KOPT-K1 (cell line): ENCODE data around the gene DIP2C.

Experiments used
- H3K27ac ChIP-seq: fragments of 200-600 bp; sonication (generic); 2 replicates; pipeline ENCODE4 v1.5.1; 2016; ENCODE audit warnings: antibody characterized with exemption, mild to moderate bottlenecking, low read depth, low read length; ENCODE audit not compliant: poor library complexity, severe bottlenecking
- H3K36me3 ChIP-seq: fragments of 200-600 bp; sonication (generic); 2 replicates; pipeline ENCODE4 v1.5.1; 2017; ENCODE audit warnings: antibody characterized with exemption, mild to moderate bottlenecking, low read length, moderate library complexity; ENCODE audit not compliant: insufficient read depth
- H3K9me3 ChIP-seq: fragments of 200-600 bp; sonication (generic); 2 replicates; pipeline ENCODE4 v1.5.1; 2017; ENCODE audit warnings: antibody characterized with exemption, low read length, mild to moderate bottlenecking; ENCODE audit not compliant: insufficient read depth, poor library complexity, severe bottlenecking

The DIP2C gene

DNA sequence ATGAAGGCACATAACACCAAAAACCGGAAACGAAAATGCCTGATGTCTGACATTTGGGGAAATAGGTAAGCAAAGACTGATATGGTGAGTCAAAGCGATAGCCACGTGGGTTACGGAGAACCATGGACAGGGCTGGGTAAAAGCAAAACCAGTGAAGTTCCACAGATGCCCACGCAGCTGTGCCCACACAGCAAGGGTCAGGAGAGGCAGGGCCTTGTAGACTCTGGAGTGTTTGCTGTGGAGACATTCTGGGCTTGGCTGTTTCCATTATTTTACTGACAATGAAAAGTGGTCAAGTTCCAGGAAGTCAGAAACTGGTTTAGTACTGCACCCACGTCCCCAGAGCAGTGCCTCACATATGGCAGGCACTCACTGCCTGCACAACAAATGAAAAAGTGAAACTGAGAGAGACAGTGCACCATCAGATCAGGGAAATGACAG is 405.5 kb downstream of the DIP2C start:
- no peaks in the 10 kb centered on the region for H3K9me3 ChIP-seq
- H3K36me3 ChIP-seq: no peaks in the 10 kb centered on the region
- no peak overlapping the region for H3K27ac ChIP-seq

DNA sequence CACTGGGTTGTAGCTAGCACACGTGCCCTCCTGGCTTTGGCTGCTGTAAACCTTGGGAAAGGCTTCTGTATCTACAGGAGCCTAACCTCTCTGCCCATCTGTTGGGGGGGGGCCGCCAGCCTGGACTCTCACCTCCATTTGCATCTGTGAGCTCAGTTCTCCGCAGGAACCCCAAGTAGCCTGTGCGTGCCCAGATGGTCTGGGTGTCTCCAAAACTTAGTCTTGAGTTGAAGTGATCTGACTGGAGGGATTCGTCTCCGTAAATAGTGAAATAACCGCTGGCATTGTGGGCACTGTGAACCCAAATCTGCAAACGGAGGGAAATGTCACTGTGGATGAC is 406.4 kb downstream of the DIP2C start:
- Histone ChIP-seq H3K36me3 (no peaks in the 10 kb centered on the region), H3K27ac (no peak overlapping the region), H3K9me3 (no peaks in the 10 kb centered on the region)

DNA sequence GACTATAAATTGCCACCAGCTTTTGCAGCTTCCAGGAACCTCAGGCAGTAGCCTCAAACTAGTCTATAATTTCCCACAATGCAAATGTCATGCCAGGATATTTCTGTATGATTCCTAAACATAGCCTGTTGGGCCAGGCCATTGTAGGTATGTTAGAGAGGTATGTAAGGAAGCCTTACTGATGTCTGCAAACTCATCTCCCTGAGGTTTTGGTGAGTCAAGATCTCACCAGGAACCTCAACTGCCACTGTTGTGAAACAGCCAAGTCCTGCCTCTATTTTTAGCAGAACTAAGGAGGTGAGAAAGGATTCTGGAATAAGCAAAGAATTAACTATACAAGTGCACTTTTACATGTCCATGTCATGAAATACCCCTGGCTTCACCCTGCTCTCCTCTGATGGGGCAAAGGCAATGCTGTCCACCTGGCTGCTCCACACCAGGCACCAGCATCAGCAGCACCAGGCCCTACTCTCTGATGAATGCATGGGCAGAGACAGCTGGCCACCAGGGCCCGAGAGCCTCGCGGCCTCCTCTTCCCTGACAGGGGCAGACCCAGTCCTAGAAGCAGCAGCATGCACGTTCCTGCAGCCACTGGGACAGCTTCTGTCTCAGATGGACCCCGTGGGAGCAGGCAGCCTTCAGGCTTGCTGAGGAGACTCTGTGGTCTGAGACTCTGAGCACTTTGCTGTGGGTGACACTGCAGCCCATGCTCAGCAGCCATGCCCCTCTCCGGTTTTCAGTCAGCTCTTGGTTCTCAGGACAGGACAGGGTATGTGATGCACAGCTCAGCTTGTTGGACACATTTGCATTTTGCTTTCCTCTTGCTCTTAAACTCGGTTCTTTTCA is 407.0 kb downstream of the DIP2C start:
- Histone ChIP-seq H3K27ac (no peak overlapping the region), H3K36me3 (no peaks in the 10 kb centered on the region)

DNA sequence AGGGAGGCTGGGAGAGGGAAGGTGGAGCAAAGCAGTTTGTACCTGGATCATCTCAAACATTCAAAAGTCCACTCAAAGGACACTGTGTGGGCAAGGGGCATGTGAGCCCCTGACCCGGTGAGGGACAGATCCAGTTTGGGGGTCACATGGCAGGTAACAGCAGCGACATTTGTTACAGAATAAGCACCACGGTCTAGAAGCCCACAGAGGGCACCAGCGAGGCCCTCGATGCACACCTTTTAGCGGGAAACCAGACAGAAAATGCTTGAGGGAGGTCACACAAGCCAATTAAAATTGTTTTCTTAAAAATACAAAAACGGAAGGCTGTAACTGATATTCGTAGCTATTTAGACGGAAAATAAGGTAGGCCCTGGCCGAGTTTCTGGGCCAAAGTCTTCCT is 409.8 kb downstream of the DIP2C start:
- no peaks in the 10 kb centered on the region for H3K36me3 ChIP-seq
- H3K9me3 ChIP-seq: no peaks in the 10 kb centered on the region
- no peak overlapping the region for H3K27ac ChIP-seq

More for the DNA sequence above, 407.0 kb downstream of the DIP2C start:
- H3K9me3 ChIP-seq: no peaks in the 10 kb centered on the region

DNA sequence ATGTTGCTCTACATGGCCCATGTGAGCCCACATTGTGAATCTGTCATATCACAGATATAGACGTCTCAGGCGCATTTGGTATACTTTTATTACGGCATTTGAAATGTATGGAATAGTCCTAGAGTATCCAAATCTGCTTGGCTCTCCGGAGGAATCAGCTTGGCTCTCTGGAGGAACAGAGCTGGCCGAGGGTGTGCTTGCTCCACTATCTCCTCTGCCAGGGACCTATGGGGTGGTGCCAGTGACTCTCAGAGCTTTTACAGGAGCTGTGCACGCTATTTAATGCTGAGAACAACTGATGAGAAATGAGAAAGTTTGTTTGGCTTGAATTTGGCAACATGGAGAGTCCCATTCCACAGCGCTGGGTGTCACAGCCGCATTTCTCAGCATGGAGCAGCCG is 410.2 kb downstream of the DIP2C start:
- Histone ChIP-seq H3K9me3 (no peaks in the 10 kb centered on the region), H3K36me3 (no peaks in the 10 kb centered on the region), H3K27ac (no peak overlapping the region)

DNA sequence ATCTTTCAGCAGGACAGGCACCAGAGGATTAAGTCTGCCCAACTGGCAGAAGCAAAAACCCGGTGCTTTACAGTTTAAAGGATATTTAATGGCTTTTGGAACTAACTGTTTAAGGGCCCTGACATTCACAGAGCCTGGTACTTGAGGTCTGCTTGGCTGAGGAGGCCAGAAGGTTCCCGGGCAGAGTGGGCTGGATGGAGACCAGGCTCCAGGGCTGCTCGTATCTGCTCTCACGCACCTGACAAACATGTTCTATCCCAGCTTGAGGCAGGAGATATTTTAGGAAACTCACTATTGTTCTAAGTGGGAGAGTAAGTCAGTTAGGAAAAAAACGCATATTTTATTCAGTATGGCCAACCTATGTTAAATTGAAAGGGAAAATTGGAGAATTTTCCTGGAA is 410.8 kb downstream of the DIP2C start:
- Histone ChIP-seq H3K27ac (no peak overlapping the region), H3K9me3 (no peaks in the 10 kb centered on the region), H3K36me3 (no peaks in the 10 kb centered on the region)

DNA sequence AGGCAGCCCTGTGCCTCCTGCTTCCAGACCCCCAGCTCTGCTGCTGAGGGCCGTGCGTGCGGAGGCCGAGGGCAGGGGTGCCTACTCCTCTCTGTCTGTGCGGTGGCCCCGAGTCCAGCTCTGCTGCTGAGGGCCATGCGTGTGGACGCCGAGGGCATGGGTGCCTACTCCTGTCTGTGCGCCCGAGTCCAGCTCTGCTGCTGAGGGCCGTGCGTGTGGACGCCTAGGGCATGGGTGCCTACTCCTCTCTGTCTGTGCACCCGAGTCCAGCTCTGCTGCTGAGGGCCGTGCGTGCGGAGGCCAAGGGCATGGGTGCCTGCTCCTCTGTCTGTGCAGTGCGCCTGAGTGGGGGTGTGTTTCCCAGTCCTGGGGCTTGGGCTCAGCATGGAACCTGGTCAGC is 411.5 kb downstream of the DIP2C start:
- Histone ChIP-seq H3K9me3 (no peaks in the 10 kb centered on the region), H3K36me3 (no peaks in the 10 kb centered on the region), H3K27ac (no peak overlapping the region)

DNA sequence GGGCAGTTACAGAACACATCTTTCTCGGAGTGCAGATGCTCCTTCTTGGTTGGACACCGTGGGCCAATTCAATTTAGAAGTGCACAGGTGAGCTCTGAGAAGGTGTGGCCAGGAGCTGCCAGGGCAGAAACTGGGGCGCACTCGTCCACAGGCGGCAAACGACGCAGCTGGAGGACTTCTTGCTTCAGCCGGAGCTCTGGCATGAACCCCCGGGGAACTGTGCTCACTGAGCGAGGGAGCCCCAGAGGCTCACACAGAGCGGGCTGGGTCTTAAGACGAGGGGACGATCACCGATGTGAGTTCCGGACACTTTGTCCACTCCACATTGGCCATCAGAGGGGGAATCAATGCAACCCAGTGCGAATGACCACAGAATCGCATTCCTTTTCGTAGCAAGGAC is 413.8 kb downstream of the DIP2C start:
- no peak overlapping the region for H3K27ac ChIP-seq
- no peaks in the 10 kb centered on the region for H3K9me3 ChIP-seq
- no peaks in the 10 kb centered on the region for H3K36me3 ChIP-seq

DNA sequence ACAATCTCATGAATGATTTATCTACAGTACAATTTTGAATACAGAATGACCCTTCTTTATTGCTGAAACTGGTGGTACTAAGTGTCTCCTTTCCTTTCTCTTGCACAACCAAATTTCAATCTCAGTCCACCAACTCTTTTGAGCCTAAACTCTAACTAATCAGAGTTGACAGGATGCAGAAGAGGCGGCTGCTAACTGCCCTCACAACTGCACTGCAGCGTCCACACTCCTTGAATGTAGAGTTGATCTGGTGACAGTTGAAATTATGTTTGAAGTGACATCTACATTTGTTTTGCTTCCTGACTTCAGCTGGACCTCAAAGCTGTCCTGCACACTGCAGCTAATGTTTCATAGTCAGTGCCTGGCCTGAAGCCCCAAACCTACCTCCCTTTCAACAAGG is 414.6 kb downstream of the DIP2C start:
- no peaks in the 10 kb centered on the region for H3K9me3 ChIP-seq
- no peaks in the 10 kb centered on the region for H3K36me3 ChIP-seq
- no peak overlapping the region for H3K27ac ChIP-seq

DNA sequence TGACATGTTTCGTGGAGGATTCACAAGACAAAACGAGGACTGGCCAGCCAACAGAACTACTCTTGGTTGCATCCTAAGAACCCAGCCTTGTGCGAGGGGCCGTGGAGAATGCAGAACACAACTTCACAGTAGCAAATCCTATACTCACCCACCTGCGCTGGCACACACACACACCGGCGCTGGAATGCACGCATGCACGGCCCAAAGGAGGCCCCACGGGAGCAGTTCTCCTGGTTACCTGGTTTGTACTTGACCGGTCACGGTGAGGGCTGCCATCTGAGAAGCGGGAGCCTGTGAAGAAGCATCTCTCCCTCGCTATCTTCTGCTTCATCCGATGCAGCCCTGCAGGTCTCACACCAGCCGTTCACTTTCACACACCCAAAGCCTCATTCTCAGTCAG is 416.4 kb downstream of the DIP2C start:
- no peak overlapping the region for H3K27ac ChIP-seq
- no peaks in the 10 kb centered on the region for H3K36me3 ChIP-seq
- no peaks in the 10 kb centered on the region for H3K9me3 ChIP-seq

DNA sequence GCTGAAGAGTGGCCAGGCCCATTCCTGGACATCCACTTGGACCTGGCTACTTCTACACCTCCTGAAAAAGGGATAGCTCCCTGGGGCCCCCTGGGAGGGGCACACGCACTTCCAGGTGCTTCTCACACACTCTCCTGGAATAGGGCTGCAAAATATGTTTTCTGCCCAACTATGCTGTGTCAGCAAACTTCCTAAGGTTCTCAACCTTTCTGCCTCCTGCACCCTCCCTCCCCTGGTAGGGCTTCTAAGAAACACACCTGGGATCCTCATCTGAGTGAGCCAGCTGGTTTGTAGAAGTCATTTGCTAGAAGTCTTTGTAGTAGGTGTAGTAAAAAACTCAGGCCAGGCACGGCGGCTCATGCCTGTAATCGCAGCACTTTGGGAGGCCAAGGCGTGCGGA is 417.7 kb downstream of the DIP2C start:
- H3K36me3 ChIP-seq: no peaks in the 10 kb centered on the region

DNA sequence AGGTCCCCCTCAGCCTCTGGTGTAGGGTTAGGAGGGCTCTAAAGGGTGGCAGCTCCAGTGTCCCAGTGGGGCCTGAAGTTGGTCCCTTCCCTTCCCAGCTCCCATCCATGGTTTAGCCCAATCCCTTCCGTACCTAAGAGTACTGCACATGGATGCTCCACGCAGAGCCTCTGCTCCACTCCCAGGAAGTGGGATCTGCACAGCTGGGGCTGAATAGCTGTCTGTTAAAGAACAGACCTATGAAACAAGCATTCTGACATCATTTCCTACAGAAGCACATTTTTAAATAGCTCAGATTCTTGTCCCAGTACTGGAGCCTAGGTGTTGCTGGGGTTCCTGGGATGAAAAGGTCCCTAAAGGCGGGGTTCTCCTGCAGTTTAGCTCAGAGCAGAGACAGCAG is 418.3 kb downstream of the DIP2C start:
- H3K9me3 ChIP-seq: no peaks in the 10 kb centered on the region
- H3K36me3 ChIP-seq: no peaks in the 10 kb centered on the region
- no peak overlapping the region for H3K27ac ChIP-seq

More for the DNA sequence above, 417.7 kb downstream of the DIP2C start:
- no peak overlapping the region for H3K27ac ChIP-seq
- H3K9me3 ChIP-seq: no peaks in the 10 kb centered on the region

DNA sequence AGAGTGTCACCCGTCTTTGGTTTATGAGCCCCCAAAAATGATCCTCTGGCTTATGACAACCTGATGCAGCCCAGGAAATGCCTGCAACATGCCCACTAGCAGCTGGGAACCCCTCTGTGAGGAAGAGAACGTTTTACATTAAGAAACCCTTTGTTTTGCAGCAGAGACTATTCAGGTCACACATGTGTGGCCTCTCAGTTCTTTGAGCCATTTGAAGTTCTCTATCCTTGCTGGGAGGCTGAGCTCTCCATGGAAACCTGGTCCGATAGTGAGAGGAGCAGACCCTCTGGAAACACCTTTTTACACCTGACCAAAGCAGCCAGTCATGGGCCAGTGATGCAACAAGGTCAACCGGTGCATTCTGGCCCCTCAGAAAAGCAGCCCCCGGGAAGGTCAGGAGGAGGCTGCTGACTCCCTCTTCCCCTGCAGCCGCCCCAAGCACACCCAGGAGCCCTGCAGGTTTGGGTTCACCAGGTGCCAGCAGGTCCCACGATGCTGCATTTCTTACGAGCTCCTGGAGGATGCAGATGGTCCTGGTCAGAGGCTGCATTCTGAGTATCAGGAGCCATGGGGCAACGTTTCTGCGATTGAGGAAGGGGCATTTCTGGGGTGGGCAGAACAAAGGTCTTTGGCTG is 419.9 kb downstream of the DIP2C start:
- Histone ChIP-seq H3K27ac (no peak overlapping the region), H3K36me3 (no peaks in the 10 kb centered on the region), H3K9me3 (no peaks in the 10 kb centered on the region)

DNA sequence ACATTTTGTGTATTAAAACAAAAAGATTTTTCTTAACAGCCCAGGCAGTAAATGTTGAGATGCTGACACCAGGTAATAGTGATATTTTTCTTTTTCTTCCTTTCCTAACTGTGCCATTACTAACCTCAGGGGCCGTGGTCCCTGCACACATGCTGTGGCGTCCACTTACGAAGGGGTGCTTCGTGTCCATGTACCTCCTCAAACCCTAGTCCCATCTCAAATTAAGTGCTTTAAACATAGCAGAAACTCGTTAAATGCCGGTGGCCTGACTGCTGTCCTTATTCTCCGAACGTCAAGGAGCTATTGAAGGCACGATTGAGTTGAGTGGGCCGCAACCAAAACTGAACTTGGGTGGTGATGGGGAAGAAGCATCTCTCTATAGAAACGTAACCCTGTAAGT is 421.8 kb downstream of the DIP2C start:
- no peak overlapping the region for H3K27ac ChIP-seq
- H3K9me3 ChIP-seq: no peaks in the 10 kb centered on the region
- H3K36me3 ChIP-seq: no peaks in the 10 kb centered on the region

DNA sequence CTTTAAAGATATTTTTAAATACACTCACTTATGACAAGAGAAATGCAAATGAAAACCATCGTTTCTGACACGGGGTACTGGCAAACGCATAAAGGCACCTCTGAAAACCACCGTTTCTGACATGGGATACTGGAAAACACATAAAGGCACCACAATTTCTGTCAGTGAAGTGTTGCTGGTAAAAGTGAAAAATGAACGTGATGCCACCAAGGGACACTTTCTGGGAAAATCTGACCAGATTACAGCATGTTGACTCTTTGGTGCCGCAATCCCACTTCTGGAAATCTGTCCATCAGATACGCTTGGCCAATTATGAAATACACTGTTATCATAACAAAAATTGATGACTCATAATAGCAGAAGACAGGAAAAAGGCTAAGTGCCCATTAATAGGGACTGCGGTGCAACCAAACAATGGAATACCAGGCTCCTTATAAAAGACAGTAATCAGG is 422.5 kb downstream of the DIP2C start:
- Histone ChIP-seq H3K27ac (no peak overlapping the region), H3K36me3 (no peaks in the 10 kb centered on the region), H3K9me3 (no peaks in the 10 kb centered on the region)
